Measurements from ENCODE around the gene DHRSX.
"Not testable (repeated sequence)": the region's sequence is repeated elsewhere in the genome, so short reads cannot be mapped to it uniquely, and the experiment has no call there.

The DHRSX gene

GRCh38 chrX:2519638-2520037 lies 18.9 kb upstream of the DHRSX start:
- not testable (repeated sequence) for DNase-seq (ENCODE audit: low read depth)

- no peak for DNase-seq (ENCODE audit: low read depth)
These were observed 16.3 kb upstream of the DHRSX start for GRCh38 chrX:2517055-2517454.

- no peak for DNase-seq (ENCODE audit: low read depth)
These were observed 15.8 kb upstream of the DHRSX start for GRCh38 chrX:2516623-2517022.

- DNase-seq (ENCODE audit: low read depth): no peak
These were observed 13.4 kb upstream of the DHRSX start for GRCh38 chrX:2514131-2514530.

GRCh38 chrX:2513121-2513664 lies 12.4 kb upstream of the DHRSX start:
- DNase-seq (ENCODE audit: low read depth): no peak

- no peak for DNase-seq (ENCODE audit: low read depth)
These were observed 11.7 kb upstream of the DHRSX start for GRCh38 chrX:2512501-2512900.

GRCh38 chrX:2511326-2511725 lies 10.6 kb upstream of the DHRSX start:
- no peak for DNase-seq (ENCODE audit: low read depth)

GRCh38 chrX:2508648-2509335 lies 8.0 kb upstream of the DHRSX start:
- no peak for DNase-seq (ENCODE audit: low read depth)

- no peak for DNase-seq (ENCODE audit: low read depth)
These were observed 7.3 kb upstream of the DHRSX start for GRCh38 chrX:2507904-2508627.

GRCh38 chrX:2507196-2507595 lies 6.4 kb upstream of the DHRSX start:
- DNase-seq (ENCODE audit: low read depth): no peak

- not testable (repeated sequence) for DNase-seq (ENCODE audit: low read depth)
These were observed 4.6 kb upstream of the DHRSX start for GRCh38 chrX:2505341-2505740.

GRCh38 chrX:2504706-2505332 lies 4.0 kb upstream of the DHRSX start:
- DNase-seq (ENCODE audit: low read depth): no peak

- DNase-seq (ENCODE audit: low read depth): no peak
These were observed 3.1 kb upstream of the DHRSX start for GRCh38 chrX:2503591-2504500.

- no peak for DNase-seq (ENCODE audit: low read depth)
These were observed 2.1 kb upstream of the DHRSX start for GRCh38 chrX:2502668-2503519.

- DNase-seq (ENCODE audit: low read depth): no peak
These were observed 1.4 kb upstream of the DHRSX start for GRCh38 chrX:2502120-2502667.

GRCh38 chrX:2501559-2502102 lies 855 bp upstream of the DHRSX start:
- no peak for DNase-seq (ENCODE audit: low read depth)

- DNase-seq (ENCODE audit: low read depth): no peak
These were observed 529 bp downstream of the DHRSX start for GRCh38 chrX:2500091-2500802.

GRCh38 chrX:2499507-2499906 lies 1.3 kb downstream of the DHRSX start:
- no peak for DNase-seq (ENCODE audit: low read depth)

GRCh38 chrX:2498781-2499302 lies 1.9 kb downstream of the DHRSX start:
- no peak for DNase-seq (ENCODE audit: low read depth)
